ENCODE results near the gene DGCR6L. TPM values are rescaled to one million over a fixed set of nuclear protein-coding genes. Genes with fewer than 3 reads are reported as not detected.
"Not testable (repeated sequence)": the region's sequence is repeated elsewhere in the genome, so short reads cannot be mapped to it uniquely, and the experiment has no call there.

The DGCR6L gene
- total RNA-seq, 1 donor from 2014 or later = 33.3 TPM

- not testable (repeated sequence) for H3K36me3 Mint-ChIP-seq (ENCODE audit: low read depth, unreplicated experiment); H3K27ac Mint-ChIP-seq (ENCODE audit: unreplicated experiment); H3K4me1 Mint-ChIP-seq (ENCODE audit: low read depth, unreplicated experiment); H3K27me3 ChIP-seq (ENCODE audit: insufficient read depth, low read length); H3K9me3 ChIP-seq (ENCODE audit: insufficient read depth, low read depth, low read length); H3K4me1 ChIP-seq (ENCODE audit: insufficient read depth, low read length); H4K20me1 ChIP-seq (ENCODE audit: insufficient read depth, low read length); H3K36me3 ChIP-seq (ENCODE audit: insufficient read depth, low read length); H3K9ac ChIP-seq (ENCODE audit: low read length); H3K4me2 ChIP-seq (ENCODE audit: low read length); H3K4me3 Mint-ChIP-seq (ENCODE audit: unreplicated experiment); H3K27me3 Mint-ChIP-seq (ENCODE audit: low read depth, unreplicated experiment); H3K79me2 ChIP-seq (ENCODE audit: insufficient read depth, low read length); H3K27ac ChIP-seq (ENCODE audit: low read depth, low read length); H3K9me3 Mint-ChIP-seq (ENCODE audit: unreplicated experiment); H3K4me3 ChIP-seq (ENCODE audit: insufficient read depth, low read depth, low read length); FAIRE-seq; DNase-seq (ENCODE audit: low read depth); H2AFZ ChIP-seq (ENCODE audit: low read depth, low read length)
These were observed 17.9 kb upstream of the DGCR6L start for GRCh38 chr22:20337807-20338206.

DNA sequence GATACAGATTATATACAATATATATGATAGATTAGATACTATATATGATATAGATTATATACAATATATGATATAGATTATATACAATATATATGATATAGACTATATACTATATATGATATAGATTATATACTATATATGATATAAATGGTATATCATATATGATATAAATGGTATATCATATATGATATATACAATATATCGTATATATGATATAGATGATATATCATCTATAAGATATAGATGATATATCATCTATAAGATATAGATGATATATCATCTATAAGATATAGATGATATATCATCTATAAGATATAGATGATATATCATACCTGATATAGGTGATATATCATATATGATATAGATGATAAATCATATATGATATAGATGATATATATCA is 16.7 kb upstream of the DGCR6L start:
- H3K4me2 ChIP-seq (ENCODE audit: low read length); H3K27ac Mint-ChIP-seq (ENCODE audit: unreplicated experiment); H3K27me3 ChIP-seq (ENCODE audit: insufficient read depth, low read length); H4K20me1 ChIP-seq (ENCODE audit: insufficient read depth, low read length); H2AFZ ChIP-seq (ENCODE audit: low read depth, low read length); H3K4me3 Mint-ChIP-seq (ENCODE audit: unreplicated experiment); H3K4me1 Mint-ChIP-seq (ENCODE audit: low read depth, unreplicated experiment); H3K36me3 ChIP-seq (ENCODE audit: insufficient read depth, low read length); H3K4me1 ChIP-seq (ENCODE audit: insufficient read depth, low read length); FAIRE-seq; H3K27me3 Mint-ChIP-seq (ENCODE audit: low read depth, unreplicated experiment); DNase-seq (ENCODE audit: low read depth); H3K4me3 ChIP-seq (ENCODE audit: insufficient read depth, low read depth, low read length); H3K36me3 Mint-ChIP-seq (ENCODE audit: low read depth, unreplicated experiment); H3K9ac ChIP-seq (ENCODE audit: low read length); H3K27ac ChIP-seq (ENCODE audit: low read depth, low read length); H3K9me3 Mint-ChIP-seq (ENCODE audit: unreplicated experiment); H3K79me2 ChIP-seq (ENCODE audit: insufficient read depth, low read length); H3K9me3 ChIP-seq (ENCODE audit: insufficient read depth, low read depth, low read length): not testable (repeated sequence)

DNA sequence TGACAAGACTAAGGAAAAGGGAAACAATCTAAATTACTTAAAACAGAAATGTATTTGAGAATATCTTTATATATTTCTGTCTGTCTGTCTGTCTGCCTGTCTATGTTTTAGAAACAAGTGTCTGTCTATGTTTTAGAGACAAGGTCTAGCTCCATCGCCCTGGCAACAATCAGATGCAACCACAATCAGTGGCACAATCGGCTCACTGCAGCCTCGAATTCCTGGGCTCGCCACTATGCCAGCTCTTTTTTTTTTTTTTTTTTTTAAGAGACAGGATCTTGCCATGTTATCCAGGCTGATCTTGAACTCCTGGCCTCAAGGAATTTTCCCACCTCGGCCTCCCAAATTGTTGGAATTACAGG is 8.7 kb upstream of the DGCR6L start:
- H2AFZ ChIP-seq (ENCODE audit: low read depth, low read length); H3K36me3 Mint-ChIP-seq (ENCODE audit: low read depth, unreplicated experiment); H3K36me3 ChIP-seq (ENCODE audit: insufficient read depth, low read length); H3K4me1 ChIP-seq (ENCODE audit: insufficient read depth, low read length); H3K4me1 Mint-ChIP-seq (ENCODE audit: low read depth, unreplicated experiment); H3K27ac Mint-ChIP-seq (ENCODE audit: unreplicated experiment); H3K9me3 ChIP-seq (ENCODE audit: insufficient read depth, low read depth, low read length); H3K9me3 Mint-ChIP-seq (ENCODE audit: unreplicated experiment); H3K79me2 ChIP-seq (ENCODE audit: insufficient read depth, low read length); H4K20me1 ChIP-seq (ENCODE audit: insufficient read depth, low read length); H3K4me3 Mint-ChIP-seq (ENCODE audit: unreplicated experiment); FAIRE-seq; H3K4me3 ChIP-seq (ENCODE audit: insufficient read depth, low read depth, low read length); H3K27me3 ChIP-seq (ENCODE audit: insufficient read depth, low read length); H3K4me2 ChIP-seq (ENCODE audit: low read length); H3K9ac ChIP-seq (ENCODE audit: low read length); H3K27me3 Mint-ChIP-seq (ENCODE audit: low read depth, unreplicated experiment); DNase-seq (ENCODE audit: low read depth); H3K27ac ChIP-seq (ENCODE audit: low read depth, low read length): not testable (repeated sequence)

GRCh38 chr22:20325996-20326395 is 6.1 kb upstream of the DGCR6L start:
- not testable (repeated sequence) for H3K4me3 Mint-ChIP-seq (ENCODE audit: unreplicated experiment); H4K20me1 ChIP-seq (ENCODE audit: insufficient read depth, low read length); H2AFZ ChIP-seq (ENCODE audit: low read depth, low read length); H3K36me3 Mint-ChIP-seq (ENCODE audit: low read depth, unreplicated experiment); DNase-seq (ENCODE audit: low read depth); H3K9ac ChIP-seq (ENCODE audit: low read length); H3K4me2 ChIP-seq (ENCODE audit: low read length); H3K27ac ChIP-seq (ENCODE audit: low read depth, low read length); H3K36me3 ChIP-seq (ENCODE audit: insufficient read depth, low read length); H3K27me3 ChIP-seq (ENCODE audit: insufficient read depth, low read length); H3K79me2 ChIP-seq (ENCODE audit: insufficient read depth, low read length); H3K9me3 ChIP-seq (ENCODE audit: insufficient read depth, low read depth, low read length); H3K27me3 Mint-ChIP-seq (ENCODE audit: low read depth, unreplicated experiment); H3K9me3 Mint-ChIP-seq (ENCODE audit: unreplicated experiment); FAIRE-seq; H3K27ac Mint-ChIP-seq (ENCODE audit: unreplicated experiment); H3K4me3 ChIP-seq (ENCODE audit: insufficient read depth, low read depth, low read length)
- H3K4me1 ChIP-seq (ENCODE audit: insufficient read depth, low read length) = peaks cover 17% of the 10 kb centered on the region
- peaks cover 14% of the 10 kb centered on the region for H3K4me1 Mint-ChIP-seq (ENCODE audit: low read depth, unreplicated experiment)

All from astrocyte (in vitro differentiated cells and primary cell).